Testis (tissue), 2 donors: ENCODE data around the gene SFXN2.

Experiments used
- POLR2A ChIP-seq: fragments of 450-650 bp; IDR thresholded peaks from one replicate; pipeline ENCODE4 v1.6.1; 2017; ENCODE audit warnings: antibody characterized with exemption, mild to moderate bottlenecking, moderate library complexity
- TF ChIP-seq, protein P1 (sequence below), 3 experiments: fragments of 450-650 bp in 2 of 3; fragments of 200-600 bp in 1 of 3; sonication (generic) in 1 of 3; IDR thresholded peaks; one replicate each; pipeline ENCODE4 v1.5.1; 2016 to 2019; ENCODE audit warnings: antibody characterized with exemption in 3 of 3, mild to moderate bottlenecking in 2 of 3, moderate library complexity in 1 of 3

DNA sequence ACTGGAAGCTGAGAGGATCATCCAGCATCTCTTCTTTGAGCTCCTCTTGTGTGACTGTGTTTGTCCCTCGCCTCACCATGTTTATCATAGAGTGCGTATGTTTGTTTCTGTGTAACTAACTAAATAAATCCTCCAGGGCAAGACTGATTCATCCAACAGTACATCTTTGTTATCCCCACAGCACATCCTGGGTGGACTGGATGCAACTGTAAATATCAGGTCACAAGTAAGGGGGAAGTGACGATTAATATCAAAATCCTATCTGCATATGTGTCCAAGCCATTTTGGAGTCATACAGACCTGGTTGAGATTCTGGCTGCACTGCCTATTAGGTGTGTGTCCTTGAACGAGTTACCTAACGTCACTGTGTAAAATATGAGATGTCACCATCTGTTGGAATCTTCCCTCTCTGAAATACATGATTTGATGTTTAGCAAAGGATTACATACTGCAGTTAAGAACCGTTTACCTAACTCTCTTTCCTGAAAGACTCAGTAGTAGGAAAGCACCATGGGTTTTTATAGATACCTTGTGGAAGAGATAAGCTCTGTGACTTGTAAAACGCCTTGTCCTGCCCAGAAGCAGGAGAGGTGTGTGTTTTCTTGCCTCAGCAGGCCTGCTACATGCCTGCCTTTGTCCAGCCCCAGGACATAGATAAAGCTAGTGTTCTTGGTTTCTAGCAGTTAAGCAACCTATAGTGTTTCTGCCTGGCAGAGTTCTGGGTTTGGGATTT lies 55.1 kb downstream of the SFXN2 start:
- TF ChIP-seq, protein P1, sequence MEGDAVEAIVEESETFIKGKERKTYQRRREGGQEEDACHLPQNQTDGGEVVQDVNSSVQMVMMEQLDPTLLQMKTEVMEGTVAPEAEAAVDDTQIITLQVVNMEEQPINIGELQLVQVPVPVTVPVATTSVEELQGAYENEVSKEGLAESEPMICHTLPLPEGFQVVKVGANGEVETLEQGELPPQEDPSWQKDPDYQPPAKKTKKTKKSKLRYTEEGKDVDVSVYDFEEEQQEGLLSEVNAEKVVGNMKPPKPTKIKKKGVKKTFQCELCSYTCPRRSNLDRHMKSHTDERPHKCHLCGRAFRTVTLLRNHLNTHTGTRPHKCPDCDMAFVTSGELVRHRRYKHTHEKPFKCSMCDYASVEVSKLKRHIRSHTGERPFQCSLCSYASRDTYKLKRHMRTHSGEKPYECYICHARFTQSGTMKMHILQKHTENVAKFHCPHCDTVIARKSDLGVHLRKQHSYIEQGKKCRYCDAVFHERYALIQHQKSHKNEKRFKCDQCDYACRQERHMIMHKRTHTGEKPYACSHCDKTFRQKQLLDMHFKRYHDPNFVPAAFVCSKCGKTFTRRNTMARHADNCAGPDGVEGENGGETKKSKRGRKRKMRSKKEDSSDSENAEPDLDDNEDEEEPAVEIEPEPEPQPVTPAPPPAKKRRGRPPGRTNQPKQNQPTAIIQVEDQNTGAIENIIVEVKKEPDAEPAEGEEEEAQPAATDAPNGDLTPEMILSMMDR (IDR thresholded peaks at IDR 0.05): no peak
- TF ChIP-seq POLR2A: no peak
